Measurements from ENCODE around the gene SELPLG.

GRCh38 chr12:108653082-108653516 lies 19.4 kb upstream of the SELPLG start:
- TF ChIP-seq, protein P1, sequence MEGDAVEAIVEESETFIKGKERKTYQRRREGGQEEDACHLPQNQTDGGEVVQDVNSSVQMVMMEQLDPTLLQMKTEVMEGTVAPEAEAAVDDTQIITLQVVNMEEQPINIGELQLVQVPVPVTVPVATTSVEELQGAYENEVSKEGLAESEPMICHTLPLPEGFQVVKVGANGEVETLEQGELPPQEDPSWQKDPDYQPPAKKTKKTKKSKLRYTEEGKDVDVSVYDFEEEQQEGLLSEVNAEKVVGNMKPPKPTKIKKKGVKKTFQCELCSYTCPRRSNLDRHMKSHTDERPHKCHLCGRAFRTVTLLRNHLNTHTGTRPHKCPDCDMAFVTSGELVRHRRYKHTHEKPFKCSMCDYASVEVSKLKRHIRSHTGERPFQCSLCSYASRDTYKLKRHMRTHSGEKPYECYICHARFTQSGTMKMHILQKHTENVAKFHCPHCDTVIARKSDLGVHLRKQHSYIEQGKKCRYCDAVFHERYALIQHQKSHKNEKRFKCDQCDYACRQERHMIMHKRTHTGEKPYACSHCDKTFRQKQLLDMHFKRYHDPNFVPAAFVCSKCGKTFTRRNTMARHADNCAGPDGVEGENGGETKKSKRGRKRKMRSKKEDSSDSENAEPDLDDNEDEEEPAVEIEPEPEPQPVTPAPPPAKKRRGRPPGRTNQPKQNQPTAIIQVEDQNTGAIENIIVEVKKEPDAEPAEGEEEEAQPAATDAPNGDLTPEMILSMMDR (conservative IDR thresholded peaks at IDR 0.05 in 1 of 2, IDR thresholded peaks at IDR 0.05 in 1 of 2; ENCODE audit: extremely low read depth in 1 of 2, insufficient read depth in 1 of 2, low read depth in 1 of 2, low read length in 2 of 2): no peak
- no peak for TF ChIP-seq EZH2 (IDR thresholded peaks at IDR 0.05; ENCODE audit: borderline replicate concordance, low read length)

All from mammary epithelial cell (primary cell).